K562 treated with DMSO at 1 percent for 12 hours (cell line): ENCODE data around the gene PEBP1. TPM values are rescaled to one million over a fixed set of nuclear protein-coding genes. Genes with fewer than 3 reads are reported as not detected.

Experiments
- total RNA-seq: library from RNA; unstranded; fragments of 300-600 nt; gene quantifications from 2 replicates; pipeline ENCODE4 v1.2.3, GENCODE V29; 2022; ENCODE audit not compliant: insufficient read depth

PEBP1 gene
- total RNA-seq = 63.0 and 79.2 TPM in 2 replicates

DNA sequence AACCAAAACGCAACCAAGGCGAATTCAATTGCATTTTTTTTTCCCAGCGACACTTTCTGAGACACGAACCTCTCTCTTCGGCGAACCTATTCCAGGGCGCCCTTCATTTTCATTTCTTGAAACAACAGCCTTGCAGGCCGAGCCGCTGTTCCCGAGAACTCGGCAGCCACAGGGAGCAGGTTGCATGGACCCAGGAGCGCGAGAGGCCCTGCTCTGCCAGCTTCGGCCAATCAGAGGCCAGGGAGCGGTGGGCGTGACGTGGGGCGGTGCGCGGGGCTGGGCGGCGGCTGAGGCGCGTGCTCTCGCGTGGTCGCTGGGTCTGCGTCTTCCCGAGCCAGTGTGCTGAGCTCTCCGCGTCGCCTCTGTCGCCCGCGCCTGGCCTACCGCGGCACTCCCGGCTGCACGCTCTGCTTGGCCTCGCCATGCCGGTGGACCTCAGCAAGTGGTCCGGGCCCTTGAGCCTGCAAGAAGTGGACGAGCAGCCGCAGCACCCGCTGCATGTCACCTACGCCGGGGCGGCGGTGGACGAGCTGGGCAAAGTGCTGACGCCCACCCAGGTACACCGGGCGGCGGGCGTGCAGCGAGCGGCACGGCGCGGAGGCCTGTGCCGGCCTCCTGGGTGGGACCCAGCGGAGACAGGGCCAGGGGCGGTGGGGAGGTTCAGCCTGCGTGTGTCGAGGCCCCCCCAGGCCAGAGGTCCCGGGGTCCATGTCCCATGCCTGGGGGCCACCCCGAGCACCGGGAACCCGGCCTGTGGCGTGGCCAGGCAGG lies at the start of gene PEBP1:
Gene PEBP1, plus strand, starts transcription at position 337 of the 771 bp plus-strand sequence. Its CDS starts 86 bp downstream, at position 423.

DNA sequence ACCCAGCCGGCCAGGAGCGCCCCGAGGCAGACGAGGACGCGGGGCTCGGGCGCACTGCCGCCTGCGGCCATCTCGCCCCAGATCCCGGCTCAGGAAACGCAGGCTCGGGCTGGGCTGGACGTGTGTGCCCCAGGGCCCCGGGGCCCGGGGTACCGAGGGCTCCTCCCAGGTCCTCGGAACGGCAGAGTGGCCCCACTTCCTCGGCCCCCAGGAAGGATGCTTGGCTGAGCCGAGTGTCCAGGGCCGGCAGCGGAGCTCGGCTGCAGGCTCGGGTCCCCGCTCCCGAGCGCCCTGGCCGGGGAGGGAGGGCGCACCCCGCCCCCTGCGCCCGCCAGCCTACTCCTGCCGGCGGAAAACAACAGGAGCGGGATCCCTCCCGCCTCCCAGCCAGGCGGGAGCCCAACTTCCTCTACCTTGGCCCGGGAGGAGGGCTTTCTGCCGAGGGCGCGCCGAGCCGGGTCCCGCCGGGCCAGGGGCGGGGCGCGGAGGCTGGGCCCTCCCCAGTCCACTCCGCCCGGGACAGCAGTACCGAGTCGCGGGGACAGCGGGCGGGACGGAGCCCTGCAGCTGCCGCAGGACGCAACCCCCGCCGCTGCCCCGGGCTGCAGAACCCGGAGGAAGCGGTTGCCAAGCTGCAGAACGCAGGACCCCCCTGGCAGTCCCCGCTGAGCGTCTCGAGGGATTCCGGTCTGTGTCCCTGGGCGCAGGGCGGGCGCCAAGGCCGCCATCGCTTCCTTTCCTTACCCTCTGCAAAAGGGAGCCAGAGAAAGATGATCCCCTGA lies 32.1 kb upstream of the PEBP1 start, which contains the start of gene VSIG10:
Gene VSIG10, minus strand, starts transcription at position 411 of the 782 bp plus-strand sequence. Its CDS starts 340 bp downstream, at position 71.

Other genes with a start within 250 kb of the PEBP1 start
- not detected in 2 replicates for gene KSR2, start 167.1 kb upstream of the PEBP1 start, total RNA-seq
- 38.4 and 72.9 TPM in 2 replicates for gene RFC5, start 119.4 kb upstream of the PEBP1 start, total RNA-seq
- gene WSB2, start 74.9 kb upstream of the PEBP1 start, total RNA-seq = 32.4 and 60.8 TPM in 2 replicates
- 2.9 and 3.8 TPM in 2 replicates for gene VSIG10, start 32.1 kb upstream of the PEBP1 start, total RNA-seq
- 11.3 and 29.8 TPM in 2 replicates for gene TAOK3, start 236.8 kb downstream of the PEBP1 start, total RNA-seq
- 7.4 and 19.6 TPM in 2 replicates for gene SUDS3, start 240.4 kb downstream of the PEBP1 start, total RNA-seq